ENCODE data around the gene ASIC2.

Gene ASIC2

GRCh38 chr17:33113276-33113990, 179.7 kb downstream of the ASIC2 start:
- DNase-seq (ENCODE audit: low spot score) = no peak

DNA sequence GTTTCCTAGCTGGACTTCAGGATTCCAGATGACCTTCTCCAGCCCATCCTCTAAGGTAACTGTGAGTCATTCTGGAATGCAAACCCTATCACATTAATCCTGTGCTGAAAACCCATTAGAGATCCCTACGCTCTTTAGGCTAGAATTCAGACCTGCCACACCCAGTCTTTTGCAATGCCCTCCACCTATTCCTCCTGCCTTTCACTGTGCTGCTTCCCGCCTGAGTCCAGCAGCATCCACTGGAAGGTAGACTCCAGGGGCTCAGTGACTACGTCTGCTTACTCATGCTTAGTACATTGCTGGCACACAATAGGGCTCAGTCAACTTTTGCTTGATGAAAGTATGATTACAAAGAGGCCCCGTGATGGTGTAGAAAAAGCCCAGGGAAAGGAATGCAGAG, 180.3 kb downstream of the ASIC2 start:
- DNase-seq (ENCODE audit: low spot score) = no peak

DNA sequence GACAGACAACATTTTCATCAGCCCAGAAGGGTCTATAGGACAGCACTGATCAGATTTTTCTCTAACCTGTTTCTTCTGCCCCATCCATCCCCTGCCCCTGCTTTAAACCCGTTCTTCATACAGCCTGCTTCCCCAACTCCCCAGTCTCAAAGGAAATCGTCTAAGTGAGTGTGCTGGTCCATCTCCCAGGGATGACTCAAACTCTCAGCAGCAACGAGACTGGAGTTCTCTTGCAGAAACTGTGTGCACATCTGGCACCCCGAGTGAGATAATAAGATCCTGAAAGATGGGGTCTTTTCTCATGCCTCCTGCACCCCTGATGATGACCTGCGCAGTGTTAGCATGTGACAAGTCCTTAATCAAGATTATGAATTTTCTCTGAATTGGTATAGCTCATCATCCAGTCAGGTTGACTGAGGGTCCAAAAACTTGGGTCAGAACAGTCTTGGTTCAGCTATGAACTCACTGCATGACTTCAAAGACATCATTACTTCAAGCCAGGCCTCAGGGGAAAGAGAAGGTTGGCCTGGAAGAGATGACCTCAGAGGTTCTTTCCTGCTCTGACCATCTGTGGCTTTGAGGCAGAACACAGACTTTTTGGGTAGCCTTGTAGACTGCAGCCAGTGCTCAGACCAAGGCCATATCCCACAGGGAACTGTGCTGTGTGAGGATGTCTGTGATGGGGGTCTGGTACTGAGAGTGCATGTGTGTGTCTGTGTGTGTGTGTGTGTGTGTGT, 183.6 kb downstream of the ASIC2 start:
- no peak for DNase-seq (ENCODE audit: low spot score)

DNA sequence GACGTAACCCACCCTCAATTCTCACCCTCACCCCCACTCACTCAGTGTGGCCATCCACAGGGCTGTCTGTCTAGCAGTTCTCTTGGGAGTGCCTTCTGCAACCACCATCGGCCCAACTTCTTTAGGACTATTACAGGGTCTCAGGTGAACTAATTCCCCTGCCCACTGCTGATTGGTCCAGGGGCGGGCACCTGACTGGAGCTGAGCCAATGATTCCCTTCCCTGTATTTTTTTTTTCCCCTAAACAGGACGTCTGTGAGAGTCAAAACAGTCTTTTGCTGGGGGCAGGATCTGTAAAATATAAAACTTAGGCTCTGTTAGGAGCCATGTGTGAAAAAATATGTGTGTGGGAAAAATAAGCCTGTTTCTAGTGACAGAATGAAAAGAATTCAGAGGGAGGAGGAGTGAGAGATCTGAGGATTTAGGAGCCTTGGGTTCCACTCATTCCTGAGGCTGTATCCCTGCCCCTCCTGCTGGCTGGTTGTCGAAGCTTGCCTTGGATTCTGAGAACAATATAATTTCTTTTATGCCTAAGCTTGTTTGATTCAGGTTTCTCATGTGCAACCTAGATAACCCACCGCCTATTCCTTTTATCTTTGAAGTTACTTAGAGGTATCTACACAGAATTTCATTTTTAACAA, 186.4 kb downstream of the ASIC2 start:
- DNase-seq (ENCODE audit: low spot score) = no peak

DNA sequence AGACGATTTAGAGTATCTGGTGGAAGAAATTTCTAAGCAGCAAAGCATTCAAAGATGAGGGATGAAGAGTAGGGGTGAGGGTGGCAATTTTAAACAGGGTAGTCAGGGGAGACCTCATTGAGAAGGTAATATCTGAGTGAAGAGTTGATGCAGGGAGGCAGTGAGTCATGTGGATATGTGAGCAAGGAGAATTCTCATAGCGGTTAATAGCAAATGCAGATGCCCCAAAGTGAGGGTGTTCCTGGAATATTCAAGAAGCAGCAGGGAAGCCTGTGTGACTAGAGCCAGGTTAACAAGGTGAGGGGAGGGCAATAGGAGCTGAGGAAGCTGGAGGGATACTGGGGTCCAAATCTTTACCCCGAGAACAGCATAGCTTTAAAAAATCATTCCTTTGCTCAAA, 187.2 kb downstream of the ASIC2 start:
- no peak for DNase-seq (ENCODE audit: low spot score)

- DNase-seq (ENCODE audit: low spot score) = no peak
These were observed 193.2 kb downstream of the ASIC2 start for GRCh38 chr17:33099906-33100305.

DNA sequence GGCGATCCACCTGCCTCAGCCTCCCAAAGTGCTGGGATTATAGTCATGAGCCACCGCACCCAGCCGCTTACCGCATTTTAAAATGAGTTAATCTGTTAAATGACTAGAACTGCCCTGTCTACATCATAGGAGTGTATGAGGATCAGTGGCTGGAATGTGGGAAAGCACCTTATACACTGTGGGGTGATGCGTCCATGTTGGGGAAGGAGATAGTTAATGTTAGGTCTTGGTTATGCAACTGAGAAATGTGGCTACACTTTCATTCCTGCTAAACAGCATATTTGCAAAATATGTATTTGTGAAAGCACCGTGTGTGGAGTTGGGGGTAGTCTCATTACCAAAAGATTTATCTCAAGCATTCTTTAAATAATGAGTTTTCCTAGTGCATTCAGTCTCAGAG, 193.8 kb downstream of the ASIC2 start:
- no peak for DNase-seq (ENCODE audit: low spot score)

GRCh38 chr17:33097411-33097810, 195.7 kb downstream of the ASIC2 start:
- no peak for DNase-seq (ENCODE audit: low spot score)

- no peak for DNase-seq (ENCODE audit: low spot score)
These were observed 196.9 kb downstream of the ASIC2 start for GRCh38 chr17:33096161-33096560.

DNA sequence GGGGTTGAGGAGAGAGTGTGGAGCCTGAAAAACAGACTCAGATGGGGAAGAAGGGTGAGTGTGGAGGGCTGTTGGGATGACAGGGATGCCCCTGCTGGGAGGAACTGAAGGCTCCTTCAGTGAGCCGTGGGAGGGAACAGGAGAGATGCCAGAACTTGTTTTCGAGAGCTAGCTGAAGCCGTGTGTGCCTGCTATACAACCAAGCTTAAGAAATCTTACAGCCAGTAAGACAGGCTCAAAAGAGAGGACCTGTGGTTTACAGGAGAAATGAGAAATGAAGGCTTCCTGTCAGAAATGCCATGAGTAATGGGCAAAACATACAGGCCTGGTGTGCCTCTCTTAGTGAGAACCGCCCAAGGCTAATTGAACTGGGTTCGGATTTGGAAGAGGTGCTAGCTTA, 201.8 kb downstream of the ASIC2 start:
- no peak for DNase-seq (ENCODE audit: low spot score)

- DNase-seq (ENCODE audit: low spot score) = no peak
These were observed 202.3 kb downstream of the ASIC2 start for GRCh38 chr17:33090806-33091205.

DNA sequence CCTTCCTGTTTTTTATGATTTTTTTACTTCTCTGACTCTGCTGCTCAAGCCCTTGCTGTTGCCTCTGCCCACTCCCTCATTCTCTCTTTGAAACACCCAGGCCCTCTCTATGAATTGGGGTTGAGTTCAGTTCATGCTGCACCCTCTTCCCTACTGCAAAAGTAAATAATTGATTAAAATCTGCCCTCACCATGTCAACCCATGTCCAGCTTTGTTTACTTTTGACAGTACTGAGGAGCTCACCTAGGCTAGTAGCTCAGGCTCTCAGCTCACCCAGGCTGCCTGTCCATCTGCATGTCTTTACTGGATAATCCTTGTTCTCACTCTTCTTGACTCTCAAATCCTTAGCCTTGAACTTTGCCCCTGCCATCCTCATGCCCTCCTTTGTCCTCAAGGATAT, 206.2 kb downstream of the ASIC2 start:
- DNase-seq (ENCODE audit: low spot score) = no peak

- no peak for DNase-seq (ENCODE audit: low spot score)
These were observed 207.1 kb downstream of the ASIC2 start for GRCh38 chr17:33086041-33086440.

DNA sequence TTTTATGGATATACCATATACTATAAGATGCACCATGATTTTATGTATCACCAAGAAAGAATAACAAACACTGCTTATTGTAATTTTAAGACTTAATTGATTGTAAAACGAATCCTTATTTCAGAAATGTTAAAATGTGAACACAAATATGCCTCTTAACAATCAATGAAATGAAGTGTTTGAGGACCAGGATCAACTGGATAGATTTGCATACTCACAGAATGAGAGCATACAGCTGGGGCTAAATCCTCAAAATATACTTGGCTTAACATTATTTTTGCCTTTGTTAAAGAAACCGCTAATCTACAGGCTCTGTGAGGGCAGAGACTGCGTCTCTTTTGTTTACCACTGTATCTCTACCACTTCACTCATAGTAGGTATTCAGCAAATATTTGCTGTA, 207.8 kb downstream of the ASIC2 start:
- no peak for DNase-seq (ENCODE audit: low spot score)

GRCh38 chr17:33084755-33085154, 208.3 kb downstream of the ASIC2 start:
- no peak for DNase-seq (ENCODE audit: low spot score)

GRCh38 chr17:33082529-33083173, 210.4 kb downstream of the ASIC2 start:
- DNase-seq (ENCODE audit: low spot score) = no peak

GRCh38 chr17:33080091-33080490, 213.0 kb downstream of the ASIC2 start:
- no peak for DNase-seq (ENCODE audit: low spot score)

DNA sequence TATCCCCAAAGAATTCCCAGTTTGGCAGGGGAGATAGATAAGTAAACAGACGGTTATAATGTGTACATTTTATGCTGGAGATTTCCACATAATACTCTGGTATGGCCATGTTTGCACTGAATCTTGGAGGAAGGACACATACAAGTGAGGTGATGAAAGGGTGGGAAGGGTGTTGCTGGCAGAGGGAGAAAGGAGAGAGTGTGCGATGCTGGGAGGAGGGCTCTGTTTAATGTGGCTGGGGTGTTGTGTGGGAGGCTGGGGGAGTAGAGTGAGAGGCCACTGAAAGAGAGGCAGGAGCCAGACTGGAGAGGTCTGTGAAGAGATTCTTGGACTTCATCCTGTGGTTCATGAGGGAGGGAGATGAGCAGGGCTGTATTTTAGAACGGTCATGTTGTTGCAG, 213.9 kb downstream of the ASIC2 start:
- no peak for DNase-seq (ENCODE audit: low spot score)

DNA sequence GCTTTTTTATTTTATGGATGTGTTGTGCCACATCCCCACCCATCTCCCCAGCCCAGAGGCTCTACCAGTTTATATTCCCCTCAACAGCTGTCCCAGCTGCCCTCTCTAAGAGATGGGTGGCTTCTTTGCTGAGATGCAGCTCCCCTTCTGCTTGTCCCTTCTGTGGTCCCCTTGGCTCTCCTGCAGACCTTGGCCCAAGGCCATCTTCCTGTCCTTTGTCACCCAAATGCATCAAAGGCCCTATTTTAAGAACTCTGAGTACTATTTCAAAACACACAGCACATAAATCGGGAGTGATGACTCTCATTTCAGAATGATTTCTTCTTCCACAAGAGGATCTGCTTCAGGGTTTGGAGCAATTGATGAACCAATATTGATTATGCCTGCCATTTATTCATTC, 216.1 kb downstream of the ASIC2 start:
- no peak for DNase-seq (ENCODE audit: low spot score)

GRCh38 chr17:33073416-33073815, 219.7 kb downstream of the ASIC2 start:
- DNase-seq (ENCODE audit: low spot score) = no peak

DNA sequence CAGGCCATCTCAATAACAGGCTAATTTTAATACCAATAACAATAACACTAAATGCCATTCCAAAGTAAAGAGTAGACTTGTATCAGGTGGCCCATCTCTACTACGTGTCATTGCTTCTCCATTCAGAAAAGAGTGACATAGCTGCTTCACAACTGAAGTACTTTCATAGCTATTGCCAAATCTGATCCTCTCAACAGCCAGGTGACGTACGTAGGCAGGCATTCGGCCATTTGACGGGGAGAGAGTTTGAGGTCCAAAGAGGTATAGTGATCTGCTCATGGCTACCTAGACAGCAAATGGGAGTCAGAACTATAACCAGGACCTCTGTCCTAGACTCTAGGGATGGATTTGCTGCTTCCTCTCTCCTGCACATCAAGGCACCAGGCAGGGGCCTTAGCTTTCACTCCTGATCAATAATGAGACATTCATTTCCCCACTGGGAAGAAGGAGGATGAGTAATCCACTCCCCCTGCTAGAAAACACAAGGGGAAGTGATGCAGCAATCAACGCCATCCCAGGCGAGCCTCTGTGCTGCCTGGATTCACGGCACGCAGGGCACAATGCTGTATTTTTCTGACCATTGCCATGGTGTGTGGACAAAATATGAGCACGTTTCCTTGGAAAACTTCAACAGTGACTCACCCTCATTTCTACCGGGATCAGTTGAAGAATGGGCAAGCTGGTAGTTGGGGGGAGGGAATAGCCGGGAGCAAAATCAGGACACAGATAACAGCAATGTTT, 220.5 kb downstream of the ASIC2 start:
- DNase-seq (ENCODE audit: low spot score) = no peak

GRCh38 chr17:33071656-33072055, 221.4 kb downstream of the ASIC2 start:
- no peak for DNase-seq (ENCODE audit: low spot score)

Measured in hematopoietic multipotent progenitor cell treated with erythropoietin and hydrocortisone succinate and interleukin-3 and kit ligand, for 17 days (in vitro differentiated cells).